Stimulated activated CD4-positive, alpha-beta T cell treated with anti-CD3 and anti-CD28 coated beads, Interleukin-2, amount 100 ng/mL, for 24 hours (primary cell): ENCODE results near the gene CLEC11A.
"Not testable (repeated sequence)": the region's sequence is repeated elsewhere in the genome, so short reads cannot be mapped to it uniquely, and the experiment has no call there.

Experiments used
- DNase-seq, 2 donors: peaks; one replicate each; pipeline ENCODE4 v3.0.0-alpha.2; 2020

CLEC11A gene

DNA sequence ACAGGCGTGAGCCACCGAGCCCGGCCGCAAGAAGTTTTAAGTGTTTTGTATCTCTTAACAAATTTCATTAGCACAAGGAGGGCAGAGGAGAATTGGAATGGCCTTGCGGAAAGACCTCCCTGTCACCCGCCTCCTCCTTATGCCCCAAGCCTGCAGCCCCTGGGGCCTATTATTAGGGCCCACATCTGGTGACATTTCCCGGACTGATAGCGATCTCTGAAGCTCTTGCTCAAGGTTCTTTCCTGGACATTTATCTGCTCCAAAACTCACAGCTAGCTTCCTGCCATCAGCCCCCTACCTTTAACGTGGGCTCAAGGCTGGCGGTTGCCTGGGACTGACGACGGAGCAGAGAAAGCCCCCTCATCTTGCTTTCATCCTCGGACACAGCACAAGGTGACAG lies 40.4 kb downstream of the CLEC11A start:
- not testable (repeated sequence) for DNase-seq

GRCh38 chr19:50764409-50764808 lies 41.2 kb downstream of the CLEC11A start:
- DNase-seq: no peak

- not testable (repeated sequence) for DNase-seq
Measured at GRCh38 chr19:50766746-50767145, 43.6 kb downstream of the CLEC11A start.

- DNase-seq: not testable (repeated sequence)
Measured at GRCh38 chr19:50767263-50767662, 44.1 kb downstream of the CLEC11A start.

DNA sequence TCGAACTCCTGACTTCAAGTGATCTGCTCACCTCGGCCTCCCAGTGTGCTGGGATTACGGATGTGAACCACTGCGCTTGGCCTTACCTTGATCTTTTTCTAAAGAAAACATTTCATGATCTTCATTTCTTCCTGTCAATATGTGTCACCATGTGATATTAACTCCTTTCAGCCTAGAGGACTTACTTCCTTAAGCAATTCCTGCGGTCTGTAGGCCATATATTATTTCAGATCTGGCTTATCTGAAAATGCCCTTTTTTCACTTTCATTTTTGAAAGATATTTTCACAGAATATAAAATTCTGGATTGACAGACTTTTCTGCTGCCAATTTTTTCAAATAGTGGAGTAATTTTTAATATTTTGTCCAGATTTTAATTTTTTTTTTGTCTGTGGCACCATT lies 45.1 kb downstream of the CLEC11A start:
- DNase-seq: no peak

DNA sequence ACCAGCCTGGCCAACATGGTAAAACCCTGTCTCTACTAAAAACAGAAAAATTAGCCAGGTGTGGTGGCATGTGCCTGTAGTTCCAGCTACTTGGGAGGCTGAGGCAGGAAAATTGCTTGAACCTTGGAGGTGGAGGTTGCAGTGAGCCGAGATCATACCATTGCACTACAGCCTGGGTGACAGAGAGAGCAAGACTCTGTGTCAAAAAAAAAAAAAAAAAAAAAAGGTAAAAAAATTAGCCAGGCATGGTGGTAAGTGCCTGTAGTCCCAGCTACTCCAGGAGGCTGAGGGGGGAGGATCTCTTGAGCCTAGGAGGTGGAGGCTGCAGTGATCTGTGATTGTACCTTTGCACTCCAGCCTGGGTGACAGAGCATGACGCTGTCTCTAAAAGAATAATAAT lies 47.0 kb downstream of the CLEC11A start, which contains the start of gene GPR32:
Gene GPR32, plus strand, starts transcription at position 301 of the 400 bp plus-strand sequence. CDS start 137 bp downstream, outside the sequence.
- DNase-seq: not testable (repeated sequence)

- no peak for DNase-seq
Measured at GRCh38 chr19:50770888-50771287, 47.7 kb downstream of the CLEC11A start.

GRCh38 chr19:50772476-50772875 lies 49.3 kb downstream of the CLEC11A start:
- no peak for DNase-seq

- not testable (repeated sequence) for DNase-seq
Measured at GRCh38 chr19:50772912-50773311, 49.7 kb downstream of the CLEC11A start.

- DNase-seq: not testable (repeated sequence)
Measured at GRCh38 chr19:50773454-50773853, 50.3 kb downstream of the CLEC11A start.
